Stimulated activated CD4-positive, alpha-beta T cell treated with anti-CD3 and anti-CD28 coated beads, Interleukin-2, amount 100 ng/mL, for 24 hours (primary cell): ENCODE measurements around the gene ANXA6.
"Not testable (repeated sequence)": the region's sequence is repeated elsewhere in the genome, so short reads cannot be mapped to it uniquely, and the experiment has no call there.

Experiments used
- DNase-seq, 2 donors: peaks; one replicate each; pipeline ENCODE4 v3.0.0-alpha.2; 2020

ANXA6 gene

DNA sequence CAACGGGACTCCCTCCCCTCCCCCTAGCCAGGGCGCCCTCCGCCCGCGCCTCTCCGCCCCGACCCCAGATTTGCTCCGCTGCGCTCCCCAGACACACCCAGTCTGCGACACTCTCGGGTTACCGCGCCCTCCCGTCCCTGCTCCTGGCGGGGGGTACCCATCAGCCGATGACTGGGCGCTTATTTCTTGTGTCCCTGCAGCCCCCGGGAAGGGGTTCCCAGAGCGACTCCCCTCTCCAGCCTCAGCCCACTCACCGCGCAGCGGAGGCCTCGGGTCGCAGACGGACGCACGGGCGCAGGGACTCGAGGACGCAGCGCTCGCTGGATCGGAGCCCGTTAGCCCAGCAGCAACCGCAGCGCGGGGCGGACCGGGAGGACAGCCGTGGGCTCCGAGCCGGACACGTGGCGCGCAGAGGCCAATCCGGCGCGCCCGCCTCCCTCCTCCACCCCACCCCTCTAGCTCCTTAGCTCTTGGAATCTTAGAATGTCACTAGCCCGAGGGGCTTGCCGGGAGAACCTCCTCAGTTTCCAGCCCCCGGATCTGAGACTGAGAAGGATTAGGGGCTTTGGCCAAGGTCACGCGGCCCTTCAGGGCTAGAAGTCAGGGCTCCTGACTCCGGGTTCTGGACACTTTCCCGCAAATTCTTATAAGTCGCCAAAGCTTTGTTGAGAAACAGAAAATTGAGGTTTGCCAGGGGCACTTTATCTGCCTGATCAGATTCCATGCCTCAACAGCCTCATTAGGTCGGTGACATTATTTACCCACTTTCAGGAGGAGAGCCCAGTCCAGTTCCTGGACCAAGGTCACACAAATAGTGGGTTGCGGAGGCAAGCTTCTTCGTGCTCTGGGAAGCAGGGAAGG lies at the start of gene ANXA6:
ANXA6 (minus strand) TSS at position 354 of the 861 bp plus-strand sequence. CDS start 9,878 bp downstream, outside the sequence.
- DNase-seq, result peak; percentile 72 to 79

DNA sequence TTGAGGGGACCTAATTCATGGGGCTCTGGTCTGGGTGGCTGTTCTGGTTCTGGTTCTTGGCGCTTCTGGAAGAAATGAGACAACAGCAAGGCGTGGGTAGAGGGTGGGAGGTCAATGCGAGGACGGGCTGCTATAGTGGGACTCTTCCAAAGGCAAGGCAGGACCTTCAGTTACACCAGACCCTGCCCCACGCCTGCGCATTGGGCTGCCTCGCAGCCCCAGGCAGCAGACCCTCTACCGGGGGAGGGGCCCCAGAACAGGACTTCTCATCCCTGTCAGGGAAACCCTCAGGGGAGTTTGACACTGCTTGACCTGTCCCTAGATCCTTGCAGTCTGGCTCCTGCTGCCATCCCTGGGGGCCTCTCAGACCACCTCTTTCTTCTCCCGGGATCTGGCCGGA lies 47.8 kb upstream of the ANXA6 start:
- DNase-seq, result peak in 1 of 2 donors; percentile 14

DNA sequence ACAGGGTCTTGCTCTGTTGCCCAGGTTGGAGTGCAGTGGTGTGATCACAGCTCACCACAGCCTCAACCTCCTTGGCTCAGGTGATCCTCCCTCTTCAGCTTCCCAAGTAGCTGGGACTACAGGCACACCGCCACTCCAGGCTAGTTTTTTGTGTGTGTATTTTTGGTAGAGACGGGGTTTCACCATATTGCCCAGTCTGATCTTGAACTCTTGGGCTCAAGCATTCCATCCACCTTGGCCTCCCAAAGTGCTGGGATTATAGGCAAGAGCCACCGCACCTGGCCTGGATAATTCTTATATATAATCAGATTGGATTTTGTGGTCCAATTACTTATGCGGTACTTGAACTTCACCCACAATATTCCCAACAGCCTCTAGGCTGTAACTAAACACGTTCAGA lies 46.5 kb upstream of the ANXA6 start:
- no peak for DNase-seq

DNA sequence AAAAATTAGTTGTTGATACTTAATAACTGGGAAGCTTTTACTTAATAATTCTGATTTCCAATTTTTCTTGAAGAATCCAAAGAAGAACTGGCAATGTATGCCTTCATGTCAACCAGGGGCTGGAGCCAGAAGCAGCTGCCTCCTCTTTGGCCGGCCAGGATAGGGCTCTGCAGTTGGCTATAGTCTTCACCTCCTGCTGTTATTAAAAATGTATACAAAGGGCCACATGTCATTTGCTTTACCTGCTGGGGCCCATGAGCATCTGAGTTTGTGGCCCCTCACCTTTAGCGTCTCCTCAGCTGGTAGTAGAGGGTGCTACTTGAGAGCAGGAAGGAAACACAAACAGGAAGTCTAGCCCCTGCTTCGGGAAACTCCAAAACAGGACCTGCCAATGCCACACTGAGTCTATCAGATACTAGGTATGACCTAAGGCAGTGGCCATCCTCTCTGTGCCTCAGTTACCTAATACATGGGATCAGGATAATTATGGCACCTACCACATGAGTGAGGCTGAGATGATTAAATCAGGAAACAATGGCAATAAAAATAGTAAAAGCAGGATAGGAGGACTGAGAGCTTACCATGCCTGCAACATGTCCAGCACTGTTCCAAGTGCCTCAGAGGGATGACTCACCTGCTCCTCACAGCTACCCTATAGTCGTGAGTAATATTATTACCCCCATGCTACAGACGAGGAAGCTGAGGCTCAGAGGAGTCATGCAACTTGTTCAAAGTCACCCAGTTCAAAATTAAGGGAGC lies 45.0 kb upstream of the ANXA6 start:
- DNase-seq, result peak in 1 of 2 donors; percentile 52

DNA sequence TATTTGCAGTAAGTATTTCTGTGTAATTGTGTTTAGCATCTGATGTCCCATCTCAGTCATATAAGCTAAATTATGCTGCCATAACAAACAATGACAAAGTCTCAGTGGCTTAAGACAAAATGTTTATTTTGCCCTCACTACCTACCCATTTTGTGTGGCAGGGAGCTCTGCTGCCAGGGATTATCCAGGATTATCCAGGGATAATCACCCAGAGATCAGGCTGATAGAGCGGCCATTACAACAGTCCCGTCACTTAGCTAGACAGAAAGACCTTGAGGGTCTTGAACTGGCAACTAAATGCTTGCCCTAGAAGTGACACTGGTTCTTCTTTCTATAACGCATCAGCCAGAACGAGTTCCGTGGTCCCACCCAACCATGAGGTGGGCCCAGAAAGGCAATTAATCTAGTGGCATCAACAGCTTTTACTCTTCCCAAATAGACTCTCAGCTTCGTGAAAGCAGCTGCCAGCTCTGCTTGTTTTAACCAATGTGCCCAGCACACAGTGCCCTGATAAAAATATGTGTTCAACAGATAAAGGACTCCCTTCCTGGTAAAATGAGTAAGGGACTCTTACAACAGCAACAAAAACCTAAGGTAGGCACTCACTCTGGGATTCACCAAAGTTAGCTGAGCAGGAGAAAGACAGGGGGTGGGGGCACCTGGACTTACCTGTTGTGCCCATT lies 43.5 kb upstream of the ANXA6 start:
- DNase-seq, result peak in 1 of 2 donors; percentile 12

DNA sequence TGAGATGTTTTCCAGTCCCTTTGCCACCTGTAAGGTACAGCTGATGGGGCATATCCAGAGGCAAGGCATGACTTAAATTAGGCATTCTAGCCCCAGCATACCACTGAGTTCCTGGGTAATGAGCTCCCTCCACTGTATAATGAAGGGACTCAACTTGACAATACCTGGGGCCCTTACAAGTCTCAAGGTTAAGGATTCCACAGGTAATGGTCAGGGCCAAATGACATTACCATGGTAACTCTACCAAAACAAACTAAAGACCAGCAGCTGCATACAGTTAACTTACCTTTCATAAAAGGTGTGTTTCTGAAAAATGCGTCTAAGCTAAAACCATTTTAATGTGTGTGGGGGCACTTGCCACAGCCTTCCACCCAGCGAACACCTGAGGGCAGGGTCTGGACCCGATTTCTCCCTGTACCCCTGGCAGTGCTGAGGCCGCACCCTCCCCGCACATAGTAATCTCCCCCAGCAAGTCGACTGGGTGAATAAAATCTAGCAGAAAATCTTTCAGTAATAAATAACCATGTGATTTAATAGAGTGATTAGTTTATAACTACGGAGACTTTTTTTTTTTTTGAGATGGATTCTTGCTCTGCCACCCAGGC lies 42.1 kb upstream of the ANXA6 start:
- peak in 1 of 2 donors; percentile 7 for DNase-seq

GRCh38 chr5:151198861-151199260 lies 41.3 kb upstream of the ANXA6 start:
- peak in 1 of 2 donors; percentile 15 for DNase-seq

- not testable (repeated sequence) for DNase-seq
Measured at GRCh38 chr5:151197291-151197600, 39.7 kb upstream of the ANXA6 start.

DNA sequence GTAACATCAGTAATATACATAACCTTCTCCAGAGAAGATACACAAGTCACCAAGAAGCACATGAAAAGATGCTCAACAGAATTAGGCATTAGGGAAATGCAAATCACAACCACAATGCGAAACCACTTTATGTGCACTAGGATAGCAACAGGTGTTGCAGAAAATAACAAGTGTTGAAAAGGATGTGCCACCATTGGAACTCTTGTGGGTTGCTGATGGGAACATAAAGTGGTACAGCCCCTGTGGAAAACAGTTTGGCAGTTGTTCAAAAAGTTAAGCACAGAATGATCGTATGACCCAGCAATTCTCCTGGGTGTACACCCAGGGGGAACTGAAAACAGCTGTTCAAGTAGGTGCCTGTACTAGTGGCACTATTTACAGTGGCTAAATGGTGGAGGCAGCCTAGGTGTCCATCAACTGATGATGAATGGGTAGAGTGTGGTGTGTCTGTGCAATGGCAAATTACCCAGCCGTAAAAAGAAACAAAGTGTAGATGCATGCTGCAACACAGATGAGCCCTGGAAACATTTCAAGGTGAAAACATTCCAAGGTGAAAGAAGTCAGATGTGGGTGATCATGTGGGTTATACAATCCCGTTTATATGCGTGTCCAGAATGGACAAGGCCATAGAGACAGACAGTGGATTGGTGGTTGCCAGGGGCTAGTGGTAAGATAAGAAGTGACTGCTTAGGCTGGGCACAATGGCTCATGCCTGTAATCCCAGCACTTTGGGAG lies 39.1 kb upstream of the ANXA6 start:
- DNase-seq, result peak in 1 of 2 donors; percentile 8

DNA sequence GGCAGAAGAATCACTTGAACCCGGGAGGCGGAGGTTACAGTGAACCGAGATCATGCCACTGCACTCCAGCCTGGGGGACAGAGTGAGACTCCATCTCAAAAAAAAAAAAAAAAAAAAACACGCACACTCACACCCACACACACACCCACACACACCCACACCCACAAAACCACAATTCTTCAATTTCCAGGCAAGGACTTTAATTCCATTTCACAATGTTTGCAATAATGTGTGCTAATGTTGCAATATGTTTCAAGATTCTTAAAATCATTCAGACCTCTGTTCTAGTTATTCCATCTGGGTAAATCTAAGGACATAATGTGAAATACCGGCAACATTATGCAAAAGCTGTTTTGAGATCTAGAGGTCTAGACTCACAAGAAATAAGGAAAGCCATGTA lies 38.0 kb upstream of the ANXA6 start:
- DNase-seq, result no peak

GRCh38 chr5:151192626-151193025 lies 35.0 kb upstream of the ANXA6 start:
- DNase-seq, result no peak

GRCh38 chr5:151191661-151192060 lies 34.1 kb upstream of the ANXA6 start:
- no peak for DNase-seq

DNA sequence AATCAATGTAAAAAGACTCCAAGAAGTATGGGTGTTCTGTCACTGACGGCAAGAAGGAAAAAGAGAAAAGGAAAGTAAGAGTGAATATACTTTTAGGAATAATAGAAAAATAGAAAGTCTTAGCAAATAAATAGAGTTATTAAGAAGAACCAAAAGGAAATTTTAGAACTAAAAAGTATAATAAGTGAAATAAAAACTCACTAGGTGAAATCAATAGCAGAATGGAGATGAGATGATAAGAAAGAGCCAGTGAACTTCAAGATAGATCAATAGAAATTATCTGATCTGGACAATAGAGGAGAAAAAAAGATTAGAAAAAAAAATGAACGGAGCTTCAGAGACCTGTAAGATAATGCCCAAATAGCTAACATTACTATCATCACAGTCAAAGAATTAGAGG lies 31.6 kb upstream of the ANXA6 start:
- DNase-seq, result no peak

DNA sequence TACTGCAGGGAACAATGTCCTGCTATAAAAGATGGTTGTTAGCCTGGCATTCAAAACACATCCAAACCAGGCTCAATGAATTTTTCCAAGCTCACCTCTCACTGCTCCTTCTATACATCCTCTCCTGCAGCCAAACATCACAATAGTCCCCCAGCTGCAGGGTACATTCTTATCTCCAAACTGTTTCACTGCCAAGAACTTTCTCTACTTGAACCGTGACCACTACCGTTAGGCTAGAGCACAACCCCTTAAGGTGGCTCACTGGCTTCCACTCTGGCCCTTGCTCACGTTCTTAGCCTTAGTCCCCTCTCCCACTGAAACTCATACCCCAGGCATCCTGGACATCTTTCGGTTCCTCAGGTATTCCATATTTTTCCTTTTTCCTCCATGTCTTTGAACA lies 29.0 kb upstream of the ANXA6 start:
- no peak for DNase-seq

DNA sequence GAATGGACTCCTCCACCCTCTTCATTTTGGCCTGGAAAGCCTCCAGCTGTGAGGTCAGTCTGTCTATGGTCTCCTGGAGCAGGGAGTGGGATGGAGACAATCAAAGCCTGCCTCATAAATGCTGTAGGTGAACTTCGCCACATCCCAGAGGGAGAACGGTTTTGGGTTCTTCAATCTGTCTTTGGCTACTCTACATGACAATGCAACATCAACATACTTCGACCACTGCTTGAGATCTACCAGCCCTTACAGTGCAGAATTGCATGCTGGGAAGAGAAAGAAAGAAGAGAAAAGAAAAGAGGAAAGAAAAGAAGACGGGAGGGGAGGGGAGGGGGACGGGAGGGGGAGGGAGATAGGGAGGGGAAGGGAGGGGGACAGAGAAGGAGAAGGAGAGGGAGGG lies 28.5 kb upstream of the ANXA6 start:
- no peak for DNase-seq

- no peak for DNase-seq
Measured at GRCh38 chr5:151184316-151185042, 26.9 kb upstream of the ANXA6 start.

- no peak for DNase-seq
Measured at GRCh38 chr5:151183456-151184245, 26.1 kb upstream of the ANXA6 start.

DNA sequence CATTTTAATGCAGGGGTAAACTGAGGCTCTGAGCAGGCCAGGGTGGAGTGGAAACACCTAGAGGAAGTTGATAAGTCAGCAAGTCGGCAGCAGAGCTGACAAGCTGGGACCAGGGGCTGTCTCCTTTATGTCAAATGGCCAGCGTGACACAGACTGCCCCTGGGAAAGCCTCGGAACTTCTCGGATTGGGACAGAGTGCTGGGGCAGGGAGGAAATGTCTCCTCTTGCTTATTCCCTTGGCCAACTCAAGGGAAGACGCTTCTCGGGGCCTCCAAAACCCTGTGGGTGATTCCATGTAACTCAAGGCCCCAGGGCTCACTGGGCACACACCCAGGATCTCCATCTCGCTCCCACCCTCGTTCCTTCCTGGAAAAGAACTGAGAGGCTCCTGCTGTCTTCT lies 25.4 kb upstream of the ANXA6 start:
- DNase-seq, result no peak

GRCh38 chr5:151182524-151182900 lies 24.9 kb upstream of the ANXA6 start:
- no peak for DNase-seq

GRCh38 chr5:151181818-151182523 lies 24.4 kb upstream of the ANXA6 start:
- DNase-seq, result no peak
